ENCODE results near the gene GMEB2. TPM values are rescaled to one million over a fixed set of nuclear protein-coding genes. Genes with fewer than 3 reads are reported as not detected.
A peak's percentile ranks its signal among the peaks of the same experiment; 100 is the strongest.

Gene GMEB2
- total RNA-seq, 2 experiments from 2014 or later, result 16.2 to 16.3 TPM

DNA sequence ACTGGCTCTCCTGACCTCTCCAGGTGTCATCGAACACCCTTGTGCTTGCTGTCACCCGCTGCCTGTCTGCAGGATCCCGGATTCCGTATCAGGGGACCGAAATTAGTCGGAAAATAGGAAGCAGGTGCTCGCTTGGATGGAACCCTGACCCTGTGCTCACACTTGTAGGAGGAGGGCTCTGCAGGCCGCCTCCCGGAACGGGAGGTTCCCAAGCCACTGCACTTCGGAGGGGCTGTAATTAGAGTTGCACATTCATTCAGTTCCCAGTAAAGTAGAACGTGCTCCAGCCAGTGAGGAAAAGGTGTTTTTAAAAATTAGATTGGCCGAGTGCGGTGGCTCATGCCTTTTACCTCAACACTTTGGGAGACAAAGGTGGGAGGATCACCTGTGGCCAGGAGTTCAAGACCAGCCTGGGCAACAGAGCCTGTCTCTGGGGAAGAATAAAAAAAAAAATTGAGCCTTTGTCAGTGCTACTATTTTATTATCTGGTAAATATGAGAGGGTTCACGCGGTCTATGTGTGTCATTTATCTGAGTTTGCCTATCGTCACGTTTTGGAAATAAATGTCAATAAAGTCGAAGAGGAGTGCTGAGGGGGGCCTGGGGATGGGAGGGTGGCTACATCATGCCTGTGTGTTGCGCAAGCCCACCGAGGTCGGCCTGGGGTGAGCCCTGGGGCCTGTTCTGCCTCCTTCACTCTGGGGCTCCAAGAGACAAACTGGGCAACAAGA is 1.5 kb upstream of the GMEB2 start:
- peak overlapping the region; percentile 97 for H3K27ac Mint-ChIP-seq
- peaks cover 32% of the 10 kb centered on the region for H3K4me1 Mint-ChIP-seq (ENCODE audit: low read depth)
- no peaks in the 10 kb centered on the region for H3K9me3 Mint-ChIP-seq
- ATAC-seq (peak; percentile 54), DNase-seq (peak; percentile 78)
- peaks cover 26% of the 10 kb centered on the region for H3K36me3 Mint-ChIP-seq (ENCODE audit: low read depth)
- ChIA-PET CTCF (interaction anchor here (1.6 to 4.0 kb wide), 2 partner anchors 10 to 13 kb away, joined by 10 to 16 read pairs; no protein-coding TSS in a partner anchor), POLR2A (interaction anchor here (0.6 to 4.3 kb wide), 7 partner anchors 8 to 107 kb away, joined by 3 to 57 read pairs (median 4); partner anchors contain the start of gene RTEL1)
- peak overlapping the region; percentile 93 for H3K4me3 Mint-ChIP-seq
- H3K27me3 Mint-ChIP-seq, result no peaks in the 10 kb centered on the region
- intact Hi-C loops (cut with micrococcal nuclease), result no loop called here
- TF ChIP-seq, protein P1, sequence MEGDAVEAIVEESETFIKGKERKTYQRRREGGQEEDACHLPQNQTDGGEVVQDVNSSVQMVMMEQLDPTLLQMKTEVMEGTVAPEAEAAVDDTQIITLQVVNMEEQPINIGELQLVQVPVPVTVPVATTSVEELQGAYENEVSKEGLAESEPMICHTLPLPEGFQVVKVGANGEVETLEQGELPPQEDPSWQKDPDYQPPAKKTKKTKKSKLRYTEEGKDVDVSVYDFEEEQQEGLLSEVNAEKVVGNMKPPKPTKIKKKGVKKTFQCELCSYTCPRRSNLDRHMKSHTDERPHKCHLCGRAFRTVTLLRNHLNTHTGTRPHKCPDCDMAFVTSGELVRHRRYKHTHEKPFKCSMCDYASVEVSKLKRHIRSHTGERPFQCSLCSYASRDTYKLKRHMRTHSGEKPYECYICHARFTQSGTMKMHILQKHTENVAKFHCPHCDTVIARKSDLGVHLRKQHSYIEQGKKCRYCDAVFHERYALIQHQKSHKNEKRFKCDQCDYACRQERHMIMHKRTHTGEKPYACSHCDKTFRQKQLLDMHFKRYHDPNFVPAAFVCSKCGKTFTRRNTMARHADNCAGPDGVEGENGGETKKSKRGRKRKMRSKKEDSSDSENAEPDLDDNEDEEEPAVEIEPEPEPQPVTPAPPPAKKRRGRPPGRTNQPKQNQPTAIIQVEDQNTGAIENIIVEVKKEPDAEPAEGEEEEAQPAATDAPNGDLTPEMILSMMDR (IDR thresholded peaks at IDR 0.05), result no peak

DNA sequence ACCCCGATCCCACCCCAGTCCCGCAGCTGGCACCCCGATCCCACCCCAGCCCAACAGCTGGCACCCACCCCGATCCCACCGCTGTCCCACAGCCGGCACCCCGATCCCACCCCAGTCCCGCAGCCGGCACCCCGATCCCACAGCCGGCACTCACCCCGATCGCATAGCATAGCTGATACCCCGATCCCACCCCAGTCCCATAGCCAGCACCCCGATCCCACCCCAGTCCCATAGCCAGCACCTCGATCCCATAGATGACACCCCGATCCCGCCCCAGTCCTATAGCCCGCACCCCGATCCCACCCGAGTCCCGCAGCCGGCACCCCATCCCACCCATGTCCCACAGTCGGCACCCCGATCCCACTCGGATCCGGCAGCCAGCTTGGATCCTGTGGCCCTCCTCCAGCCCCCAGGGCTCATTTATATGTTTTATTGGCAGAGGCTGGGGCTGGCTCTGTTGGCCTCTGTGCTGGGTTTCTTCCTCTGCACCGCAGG is 897 bp upstream of the GMEB2 start:
- Mint-ChIP-seq H3K4me3 (peak overlapping the region; percentile 93), H3K27me3 (no peaks in the 10 kb centered on the region), H3K27ac (peak overlapping the region; percentile 97), H3K4me1 (ENCODE audit: low read depth) (peaks cover 29% of the 10 kb centered on the region), H3K36me3 (ENCODE audit: low read depth) (peaks cover 26% of the 10 kb centered on the region), H3K9me3 (no peaks in the 10 kb centered on the region)
- ChIA-PET POLR2A (interaction anchor here (1.1 to 4.3 kb wide), 8 partner anchors 8 to 107 kb away, joined by 3 to 57 read pairs (median 6); partner anchors contain the start of genes RTEL1 and STMN3), CTCF (interaction anchor here (1.3 to 4.0 kb wide), 3 partner anchors 11 to 60 kb away, joined by 3 to 16 read pairs (median 10); no protein-coding TSS in a partner anchor)
- TF ChIP-seq, protein P1 (IDR thresholded peaks at IDR 0.05), result no peak
- intact Hi-C loops (cut with micrococcal nuclease), result no loop called here
- DNase-seq (no peak), ATAC-seq (peak; percentile 18)

DNA sequence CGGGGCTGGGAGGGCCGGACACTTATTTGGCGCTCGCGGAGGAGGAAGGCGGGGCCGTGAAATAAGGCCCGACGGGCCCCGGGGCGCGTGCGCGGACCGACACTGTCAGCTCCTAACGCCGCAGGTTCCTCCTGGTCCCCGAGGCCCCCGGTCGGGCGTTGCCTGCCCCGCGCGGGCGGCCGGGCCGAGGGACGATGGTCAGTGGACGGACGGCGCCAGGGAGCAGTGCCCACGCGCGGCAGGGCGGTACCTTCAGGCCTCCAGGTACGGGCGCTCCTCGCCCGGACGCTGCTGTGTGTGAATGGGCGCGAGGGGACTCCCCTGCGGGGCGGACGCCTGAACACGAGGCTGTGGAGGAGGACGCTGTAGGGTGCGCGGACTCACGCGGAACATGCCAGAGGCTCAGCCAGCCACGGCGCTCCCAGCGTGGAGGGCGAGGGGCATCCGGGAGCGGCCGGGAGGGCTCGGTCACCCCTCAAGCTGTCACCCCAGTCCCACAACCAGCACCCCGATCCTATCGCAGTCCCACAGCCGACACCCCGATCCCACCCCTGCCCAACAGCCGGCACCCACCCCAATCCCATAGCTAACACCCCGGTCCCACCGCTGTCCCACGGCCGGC is 339 bp upstream of the GMEB2 start:
- ATAC-seq (peak; percentile 81), DNase-seq (peak; percentile 95)
- Mint-ChIP-seq H3K27me3 (no peaks in the 10 kb centered on the region), H3K27ac (peak overlapping the region; percentile 97), H3K9me3 (no peaks in the 10 kb centered on the region), H3K4me1 (ENCODE audit: low read depth) (peaks cover 31% of the 10 kb centered on the region), H3K4me3 (peak overlapping the region; percentile 93), H3K36me3 (ENCODE audit: low read depth) (peaks cover 26% of the 10 kb centered on the region)
- CTCF ChIA-PET, result interaction anchor here (0.7 to 4.0 kb wide), 4 partner anchors 9 to 60 kb away, joined by 3 to 16 read pairs (median 6); no protein-coding TSS in a partner anchor
- TF ChIP-seq, protein P1 (IDR thresholded peaks at IDR 0.05), result no peak
- intact Hi-C loops (cut with micrococcal nuclease), result no loop called here
- POLR2A ChIA-PET, result interaction anchor here (0.6 to 4.3 kb wide), 10 partner anchors 9 to 228 kb away, joined by 3 to 57 read pairs (median 5); partner anchors contain the start of genes RTEL1 and STMN3

DNA sequence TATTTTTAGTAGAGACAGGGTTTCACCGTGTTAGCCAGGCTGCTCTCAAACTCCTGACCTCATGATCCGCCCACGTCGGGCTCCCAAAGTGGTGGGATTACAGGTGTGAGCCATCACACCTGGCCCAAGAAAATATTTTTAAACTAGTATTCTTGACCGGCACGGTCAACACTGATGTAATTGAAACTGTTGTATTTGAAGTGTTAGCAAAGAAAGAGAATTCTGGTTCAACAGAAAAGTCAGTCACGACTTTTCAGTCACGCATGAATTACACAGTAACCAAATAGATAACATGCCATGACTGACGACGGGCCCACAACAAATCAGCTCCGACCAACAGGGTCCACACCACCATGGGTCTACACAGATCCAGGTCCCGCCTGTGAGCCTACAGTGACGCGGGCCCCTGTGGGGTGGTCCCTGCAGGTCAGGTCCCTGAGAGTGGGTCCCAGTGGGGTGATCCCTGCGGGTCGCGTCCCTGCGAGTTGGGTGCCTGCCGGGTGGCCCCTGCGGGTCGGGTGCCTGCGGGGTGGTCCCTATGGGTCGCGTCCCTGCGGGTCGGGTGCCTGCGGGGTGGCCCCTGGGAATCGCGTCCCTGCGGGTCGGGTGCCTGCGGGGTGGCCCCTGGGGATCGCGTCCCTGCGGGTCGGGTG is 1.0 kb downstream of the GMEB2 start:
- intact Hi-C loops (cut with micrococcal nuclease), result no loop called here
- no peak for ATAC-seq
- TF ChIP-seq, protein P1 (IDR thresholded peaks at IDR 0.05), result no peak
- H3K4me1 Mint-ChIP-seq (ENCODE audit: low read depth), result peaks cover 28% of the 10 kb centered on the region
- POLR2A ChIA-PET, result interaction anchor here (1.0 to 4.3 kb wide), 4 partner anchors 14 to 71 kb away, joined by 3 to 57 read pairs (median 10); partner anchors contain the start of genes FNDC11 and RTEL1
- peak overlapping the region; percentile 91 for H3K27ac Mint-ChIP-seq
- H3K9me3 Mint-ChIP-seq, result no peaks in the 10 kb centered on the region
- DNase-seq, result peak; percentile 52
- H3K36me3 Mint-ChIP-seq (ENCODE audit: low read depth), result peaks cover 24% of the 10 kb centered on the region
- H3K27me3 Mint-ChIP-seq, result no peaks in the 10 kb centered on the region
- H3K4me3 Mint-ChIP-seq, result peak overlapping the region; percentile 80
- CTCF ChIA-PET, result interaction anchor here (1.2 to 4.0 kb wide), 3 partner anchors 10 to 88 kb away, joined by 3 to 16 read pairs (median 6); partner anchors contain the start of gene PTK6

Data from activated CD8-positive, alpha-beta T cell treated with anti-CD3 and anti-CD28 coated beads for 36 hours (primary cell).